ENCODE measurements around the gene OR2B3.
"Not testable (repeated sequence)": the region's sequence is repeated elsewhere in the genome, so short reads cannot be mapped to it uniquely, and the experiment has no call there.

Gene OR2B3, protein sequence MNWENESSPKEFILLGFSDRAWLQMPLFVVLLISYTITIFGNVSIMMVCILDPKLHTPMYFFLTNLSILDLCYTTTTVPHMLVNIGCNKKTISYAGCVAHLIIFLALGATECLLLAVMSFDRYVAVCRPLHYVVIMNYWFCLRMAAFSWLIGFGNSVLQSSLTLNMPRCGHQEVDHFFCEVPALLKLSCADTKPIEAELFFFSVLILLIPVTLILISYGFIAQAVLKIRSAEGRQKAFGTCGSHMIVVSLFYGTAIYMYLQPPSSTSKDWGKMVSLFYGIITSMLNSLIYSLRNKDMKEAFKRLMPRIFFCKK

DNA sequence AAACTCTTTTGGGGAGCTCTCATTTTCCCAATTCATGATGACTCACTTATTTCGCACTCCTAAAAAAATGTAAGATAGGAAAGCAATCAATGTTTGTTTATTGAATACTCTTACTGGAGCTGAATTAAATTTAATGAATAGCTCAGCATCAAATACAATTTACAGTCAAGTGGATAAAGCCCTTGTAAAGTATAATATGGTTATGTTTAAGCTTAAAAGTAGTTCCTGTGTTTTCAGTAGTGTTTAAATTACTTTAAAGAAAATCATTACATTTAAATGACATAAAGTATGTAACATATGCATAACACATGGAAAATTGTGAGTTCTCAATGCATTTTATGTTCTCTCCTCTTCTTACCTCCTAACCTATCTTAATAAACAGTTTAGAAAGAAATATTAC is at the start of gene OR2B3:
Gene OR2B3, minus strand, starts transcription at position 101 of the 400 bp plus-strand sequence. Its CDS starts 65 bp downstream, at position 36.
- no peak for DNase-seq

DNA sequence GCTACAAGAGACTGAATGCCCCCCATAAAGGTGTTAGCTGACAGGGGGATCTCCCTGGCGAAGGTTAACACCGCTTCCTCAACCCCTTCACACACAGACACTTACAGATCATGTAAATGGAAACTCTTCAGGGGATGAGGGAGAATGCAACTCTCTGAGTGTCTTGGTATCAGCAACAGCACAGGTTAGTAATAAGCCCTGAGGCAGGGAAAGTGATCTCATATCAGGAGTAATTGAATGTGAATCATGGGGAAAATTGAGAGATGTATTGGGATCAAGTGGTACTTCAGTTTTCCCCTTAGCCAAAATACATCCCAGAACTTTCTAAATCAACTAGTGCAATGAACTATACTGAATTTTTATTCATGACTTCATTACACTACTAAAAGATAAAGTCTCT is 44.6 kb upstream of the OR2B3 start:
- no peak for DNase-seq

DNA sequence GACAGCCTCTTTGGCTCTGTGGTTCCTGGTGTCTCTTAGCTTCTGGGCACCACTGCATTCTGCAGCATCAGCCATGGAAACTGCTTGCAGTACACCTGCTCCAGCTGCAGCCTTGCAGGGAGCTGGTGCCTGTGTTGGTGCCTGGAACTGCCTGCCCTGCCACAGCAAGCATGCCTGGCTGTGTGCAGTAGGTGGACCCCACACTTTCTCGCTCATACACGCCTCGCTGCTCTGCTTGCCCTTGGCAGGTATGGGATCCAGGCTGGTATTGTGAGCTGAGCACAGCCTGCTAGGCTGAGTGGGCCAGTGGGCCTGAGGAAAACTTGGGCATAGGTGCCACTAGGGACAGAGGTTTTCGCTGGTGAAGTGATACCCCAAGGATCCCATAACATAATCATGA is 43.5 kb upstream of the OR2B3 start:
- peak in 1 of 56 donors; percentile 0 for DNase-seq

DNA sequence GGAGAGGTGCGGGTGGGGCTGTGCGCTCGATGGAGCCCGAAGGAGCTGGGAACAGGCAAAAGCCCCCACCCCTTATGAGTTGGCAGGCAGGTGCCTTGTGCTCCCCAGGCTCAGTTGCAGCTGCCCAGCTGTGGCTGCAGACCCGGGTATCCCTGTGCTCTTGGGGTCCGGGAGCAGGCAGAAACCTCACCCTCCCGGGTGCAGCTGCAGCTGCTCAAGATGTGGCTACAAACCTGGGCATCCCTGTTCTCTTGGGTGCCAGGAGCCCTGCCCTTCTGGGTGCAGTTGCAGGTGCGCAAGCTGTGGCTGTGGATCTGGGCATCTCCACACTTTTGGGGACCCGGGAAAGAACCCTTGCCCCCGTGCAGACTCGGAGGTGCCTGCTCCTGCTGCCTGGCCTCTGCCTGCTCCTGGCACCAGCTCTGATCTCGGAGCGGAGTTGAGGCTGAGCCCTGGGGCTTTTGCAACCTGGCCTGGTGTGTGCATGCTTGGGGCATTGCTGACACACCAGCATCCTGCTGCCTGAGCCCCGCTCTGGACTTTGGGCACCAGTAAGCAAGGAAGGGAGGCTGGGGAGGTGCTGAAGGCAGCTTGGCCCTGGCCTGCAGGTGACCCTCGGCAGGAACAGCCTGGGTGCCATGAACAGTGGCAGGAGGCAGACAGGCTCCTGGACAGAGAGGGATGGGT is 42.4 kb upstream of the OR2B3 start:
- DNase-seq, result no peak

DNA sequence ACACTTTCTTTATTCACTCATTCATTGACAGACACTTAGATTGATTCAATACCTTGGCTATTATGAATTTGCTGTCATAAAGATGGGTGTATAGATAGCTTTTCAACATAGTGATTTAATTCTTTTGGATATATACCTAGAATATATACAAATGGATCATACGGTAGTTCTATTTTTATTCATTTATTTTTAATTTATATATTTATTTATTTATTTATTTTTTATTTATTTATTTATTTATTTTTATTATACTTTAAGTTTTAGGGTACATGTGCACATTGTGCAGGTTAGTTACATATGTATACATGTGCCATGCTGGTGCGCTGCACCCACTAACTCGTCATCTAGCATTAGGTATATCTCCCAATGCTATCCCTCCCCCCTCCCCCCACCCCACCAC is 27.9 kb upstream of the OR2B3 start:
- DNase-seq, result not testable (repeated sequence)

DNA sequence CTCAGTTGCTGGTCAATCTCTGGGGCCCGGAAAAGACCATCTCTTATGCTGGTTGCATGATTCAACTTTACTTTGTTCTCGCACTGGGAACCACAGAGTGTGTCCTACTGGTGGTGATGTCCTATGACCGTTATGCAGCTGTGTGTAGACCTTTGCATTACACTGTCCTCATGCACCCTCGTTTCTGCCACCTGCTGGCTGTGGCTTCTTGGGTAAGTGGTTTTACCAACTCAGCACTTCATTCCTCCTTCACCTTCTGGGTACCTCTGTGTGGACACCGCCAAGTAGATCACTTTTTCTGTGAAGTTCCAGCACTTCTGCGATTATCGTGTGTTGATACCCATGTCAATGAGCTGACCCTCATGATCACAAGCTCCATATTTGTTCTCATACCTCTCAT is 25.0 kb upstream of the OR2B3 start:
- no peak for DNase-seq

DNA sequence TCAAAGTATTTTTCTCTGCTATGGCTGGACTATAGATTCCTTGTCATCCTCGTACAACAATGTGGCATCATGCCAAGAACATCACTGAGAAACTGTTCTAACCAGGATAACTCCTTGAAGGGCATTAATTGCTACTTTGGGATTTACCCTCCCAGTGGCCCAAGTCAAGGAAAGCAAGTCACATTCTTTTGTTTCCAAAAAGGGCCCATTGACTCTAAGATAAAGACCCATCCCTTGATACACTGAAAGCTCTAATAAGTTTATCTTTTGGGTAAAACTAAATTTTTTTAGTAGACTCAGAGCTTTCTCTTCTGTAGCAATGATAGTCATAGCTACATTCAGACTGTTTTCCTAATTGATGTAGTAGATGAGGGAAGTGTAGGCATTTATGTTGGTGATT is 20.6 kb upstream of the OR2B3 start, which contains the start of gene OR2J3:
Gene OR2J3, plus strand, starts transcription at position 301 of the 400 bp plus-strand sequence. CDS start 3,833 bp downstream, outside the sequence.
- no peak for DNase-seq

DNA sequence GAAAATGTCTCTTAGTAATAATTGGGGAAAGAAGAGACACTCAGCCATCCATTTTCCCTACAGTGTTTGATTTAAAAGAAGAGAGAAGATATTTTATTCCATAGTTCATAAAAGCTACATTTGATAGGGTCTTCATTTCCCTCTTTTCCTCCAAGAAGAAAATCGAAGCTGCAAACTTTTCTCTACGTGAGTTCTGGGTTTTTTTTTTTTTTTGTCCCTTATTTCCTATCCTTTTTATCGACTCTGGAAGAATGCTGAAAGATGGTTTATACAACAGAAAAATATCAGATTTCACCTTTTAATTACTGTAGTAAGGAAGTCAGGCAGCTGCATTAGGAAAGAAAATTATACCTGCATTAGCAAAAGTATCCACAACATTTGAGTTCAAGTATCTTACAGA is 12.1 kb upstream of the OR2B3 start, which contains the start of gene OR2J1:
Gene OR2J1, plus strand, starts transcription at position 301 of the 400 bp plus-strand sequence. CDS start 1,453 bp downstream, outside the sequence.
- DNase-seq, result no peak

DNA sequence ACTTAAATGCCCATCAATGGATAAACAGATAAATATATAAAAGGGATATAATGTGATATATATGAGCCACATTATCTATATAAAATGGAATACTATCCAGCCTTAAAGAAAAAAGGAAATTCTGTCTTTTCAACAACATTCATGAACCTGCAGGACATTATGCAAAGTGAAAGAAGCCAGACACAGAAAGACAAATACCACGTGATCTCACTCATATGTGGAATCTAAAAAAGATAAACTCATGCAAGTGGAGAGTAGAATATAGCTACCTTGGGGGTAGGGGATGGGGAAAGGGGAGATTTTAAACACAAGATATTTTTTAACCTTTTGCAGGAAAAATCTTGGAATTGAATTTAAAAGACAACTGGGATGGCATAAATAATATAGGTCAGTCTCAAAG is 10.7 kb upstream of the OR2B3 start:
- no peak for DNase-seq

DNA sequence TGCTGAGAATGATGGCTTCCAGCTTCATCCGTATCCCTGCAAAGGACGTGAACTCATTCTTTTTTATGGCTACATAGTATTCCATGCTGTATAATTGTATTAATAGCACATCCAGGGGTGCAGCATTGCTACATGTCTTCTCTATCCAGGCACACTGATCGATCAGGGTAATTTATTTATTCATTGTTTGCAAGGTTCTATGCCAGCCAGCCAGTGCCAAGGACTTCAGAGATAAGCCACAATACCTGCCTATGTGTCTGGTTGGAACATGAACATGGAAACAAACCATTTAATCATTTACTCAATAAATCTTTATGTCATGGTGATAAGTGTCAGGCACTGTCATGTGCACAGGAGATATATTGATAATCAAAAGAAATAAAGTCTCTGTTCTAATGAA is 5.8 kb upstream of the OR2B3 start:
- DNase-seq, result no peak

DNA sequence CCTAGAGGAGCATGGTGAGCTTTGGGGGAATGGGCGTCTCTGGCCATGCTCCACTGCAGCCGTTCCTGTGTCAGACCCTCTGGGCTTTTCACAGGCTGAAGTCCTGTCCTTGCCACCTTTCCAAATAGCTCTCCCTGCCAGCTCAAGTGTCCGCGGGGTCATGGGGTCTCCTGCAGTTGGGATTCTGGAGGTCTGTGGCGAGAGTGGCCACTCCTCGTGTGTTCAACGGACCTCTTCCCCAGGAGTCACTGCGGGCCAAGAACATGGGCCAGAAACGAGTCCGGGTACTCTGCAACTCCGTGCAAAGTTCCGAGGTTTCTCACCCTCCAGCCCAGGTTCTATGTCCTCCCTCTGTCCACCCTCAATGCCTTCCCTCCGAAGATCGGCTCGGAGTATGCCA is 4.7 kb downstream of the OR2B3 start:
- DNase-seq, result no peak

DNA sequence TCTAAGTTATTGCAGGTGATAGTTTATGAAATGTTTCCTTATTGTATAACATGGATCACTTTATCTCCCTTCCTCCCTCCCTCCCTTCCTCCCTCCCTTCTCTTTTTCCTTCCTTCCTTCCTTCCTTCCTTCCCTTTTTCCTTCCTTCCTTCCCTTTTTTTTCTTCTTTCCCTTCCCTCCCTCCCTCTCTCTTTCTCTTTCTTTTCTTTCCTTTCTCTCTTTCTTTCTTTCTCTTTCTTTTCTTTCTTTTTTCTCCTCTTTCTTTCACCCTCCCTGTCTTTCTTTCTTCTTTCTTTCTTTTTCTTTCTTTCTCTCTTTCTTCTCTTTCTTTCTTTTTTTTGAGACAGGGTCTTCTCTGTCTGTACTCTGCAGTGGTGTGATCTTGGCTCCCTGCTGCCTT is 5.8 kb downstream of the OR2B3 start:
- DNase-seq, result no peak

DNA sequence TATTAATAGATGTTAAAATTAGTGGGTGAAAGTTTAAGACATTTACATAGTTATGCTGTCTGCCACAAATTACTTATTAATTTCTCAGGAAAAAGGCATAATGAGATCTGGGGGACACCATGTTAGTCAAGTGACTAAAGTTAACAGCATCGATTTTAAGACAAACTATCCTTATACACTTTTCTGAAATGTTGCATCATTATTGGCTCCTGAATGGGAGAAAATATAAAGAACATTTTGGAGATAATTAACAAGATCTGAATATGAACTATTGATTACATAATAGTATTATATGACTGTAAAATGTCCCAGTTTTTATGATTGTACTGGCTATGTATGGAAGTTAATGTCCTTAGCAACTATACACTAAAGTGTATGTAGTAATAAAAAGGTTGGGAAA is 7.9 kb downstream of the OR2B3 start:
- DNase-seq, result no peak

DNA sequence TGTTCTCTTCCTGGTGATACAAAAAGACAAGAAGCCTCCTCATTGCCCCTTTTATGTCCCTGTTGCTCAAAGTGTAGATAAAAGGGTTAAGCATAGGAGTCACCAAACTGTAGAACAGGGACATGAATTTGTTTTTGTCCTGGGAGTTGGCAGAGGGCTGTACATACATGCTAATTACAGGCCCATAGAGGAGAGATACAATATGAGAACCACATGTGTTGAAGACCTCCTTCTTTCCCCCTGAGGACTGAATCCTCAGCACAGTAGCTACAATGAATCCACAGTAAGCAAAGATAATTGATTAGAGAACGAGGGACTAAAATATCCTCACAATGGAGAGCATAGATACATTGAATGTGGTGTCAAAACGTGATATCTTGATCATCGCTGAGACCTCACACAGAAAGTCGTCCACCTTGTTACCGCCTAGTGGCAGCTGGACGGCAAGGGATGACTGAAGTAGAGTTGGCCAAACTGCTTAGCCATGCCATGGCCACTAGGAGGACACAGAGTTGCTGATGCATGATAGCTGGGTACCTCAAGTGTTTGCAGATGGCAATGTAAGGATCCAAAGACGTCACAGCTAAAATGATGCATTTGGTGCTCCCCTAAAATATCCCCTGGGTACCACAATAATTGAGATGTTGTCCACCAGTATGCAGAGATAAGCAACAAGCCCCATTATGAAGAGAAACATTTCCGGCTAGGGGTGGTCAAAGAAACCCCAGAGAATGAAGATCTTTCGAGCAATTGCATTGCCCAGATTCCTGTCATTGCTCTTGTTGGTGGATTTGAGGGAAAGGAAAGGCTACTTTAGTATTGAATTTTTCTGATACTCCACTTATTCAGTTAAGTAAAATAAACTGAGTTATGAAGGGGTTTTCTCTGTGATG is 15.0 kb downstream of the OR2B3 start:
- DNase-seq, result no peak

DNA sequence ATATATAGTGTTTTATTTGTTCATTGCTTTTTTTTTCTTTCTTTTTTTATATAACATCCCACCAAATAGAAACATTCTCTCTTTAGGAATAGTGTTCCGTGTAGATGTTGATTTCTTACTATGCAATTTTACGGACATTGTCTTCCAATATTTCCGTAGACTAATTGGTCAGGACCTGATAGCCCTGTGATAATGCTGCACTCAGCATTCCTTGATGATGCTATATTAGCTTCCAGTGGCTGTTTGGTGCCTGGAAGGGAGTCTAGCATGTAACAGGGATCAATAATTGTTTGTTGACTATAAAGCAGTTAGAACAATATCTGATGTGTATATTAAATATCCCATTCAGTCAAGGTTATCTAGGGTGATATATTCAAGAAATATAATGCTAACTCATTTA is 35.4 kb downstream of the OR2B3 start:
- no peak for DNase-seq

DNA sequence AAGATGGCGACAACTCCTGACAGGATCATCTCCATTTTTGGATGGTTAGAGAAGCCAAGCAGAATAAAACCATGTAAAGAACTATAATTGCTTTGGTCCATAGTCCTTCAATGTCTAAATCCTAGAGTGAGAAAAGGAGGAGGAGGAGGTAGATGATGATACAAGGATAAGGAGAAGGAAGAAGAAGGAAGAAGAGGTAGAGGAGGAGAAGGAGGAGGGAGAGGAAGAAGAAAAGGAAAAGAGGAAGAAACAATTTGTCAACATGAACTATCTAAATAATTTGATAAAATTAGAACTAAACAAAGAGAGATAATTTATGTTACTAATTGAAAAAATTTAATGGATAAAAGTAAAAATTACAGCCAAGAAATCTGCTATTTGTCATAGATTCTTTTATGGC is 42.0 kb downstream of the OR2B3 start, which contains the start of gene OR2W1:
Gene OR2W1, minus strand, starts transcription at position 101 of the 400 bp plus-strand sequence. Its CDS starts 0 bp downstream, at position 101.
- no peak for DNase-seq

Measured in nucleus accumbens (tissue), 56 donors.